Measurements from ENCODE around the gene SLC8A2.
"Not testable (repeated sequence)": the region's sequence is repeated elsewhere in the genome, so short reads cannot be mapped to it uniquely, and the experiment has no call there.

SLC8A2 gene

DNA sequence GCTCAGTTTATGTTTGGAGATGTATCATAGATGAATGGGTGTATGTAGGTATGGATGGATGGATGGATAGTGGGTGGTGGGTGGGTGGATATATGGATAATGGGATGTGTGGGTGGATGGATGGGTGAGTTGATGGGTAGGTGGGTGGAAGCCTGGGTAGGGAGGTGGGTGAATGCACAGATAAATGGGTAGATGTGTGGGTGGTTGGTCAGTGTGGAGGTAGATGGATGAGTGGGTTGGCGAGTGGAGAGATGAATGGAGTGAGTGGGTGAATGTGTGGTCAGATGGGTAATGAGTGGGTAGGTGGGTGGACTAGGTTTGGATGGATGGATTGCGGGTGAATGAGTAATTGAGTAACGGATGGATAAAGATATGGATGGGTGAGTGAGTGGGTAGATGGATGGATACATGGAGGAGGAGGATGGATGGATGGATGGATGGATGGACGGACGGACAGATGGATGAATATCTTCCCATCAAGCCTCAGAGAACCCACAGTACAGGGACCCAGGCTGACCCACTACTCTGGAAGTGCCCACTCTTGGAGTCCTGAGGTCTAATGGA, 65.8 kb downstream of the SLC8A2 start:
- no peaks in the 10 kb centered on the region for H3K27me3 ChIP-seq (ENCODE audit: control insufficient read depth, insufficient read depth, low read length)
- H3K27ac ChIP-seq (ENCODE audit: low read depth, low read length), result no peak overlapping the region
- H3K4me1 ChIP-seq (ENCODE audit: control insufficient read depth, insufficient read depth, low read length), result no peaks in the 10 kb centered on the region
- H3K36me3 ChIP-seq (ENCODE audit: control insufficient read depth, insufficient read depth, low read length), result peaks cover 17% of the 10 kb centered on the region; the same call in 1 of the 2 replicates
- no peak overlapping the region for H3K9ac ChIP-seq (ENCODE audit: low read length)
- H3K9me3 ChIP-seq (ENCODE audit: control insufficient read depth, insufficient read depth, low read depth, low read length), result no peaks in the 10 kb centered on the region
- no peak overlapping the region for H3K4me3 ChIP-seq (ENCODE audit: low read depth, low read length)

GRCh38 chr19:47405197-47405550, 66.5 kb downstream of the SLC8A2 start:
- no peak overlapping the region for H3K4me3 ChIP-seq (ENCODE audit: low read depth, low read length)
- H3K27ac ChIP-seq (ENCODE audit: low read depth, low read length), result no peak overlapping the region
- H3K27me3 ChIP-seq (ENCODE audit: control insufficient read depth, insufficient read depth, low read length), result no peaks in the 10 kb centered on the region
- no peak overlapping the region for H3K9ac ChIP-seq (ENCODE audit: low read length)
- H3K9me3 ChIP-seq (ENCODE audit: control insufficient read depth, insufficient read depth, low read depth, low read length), result no peaks in the 10 kb centered on the region
- H3K4me1 ChIP-seq (ENCODE audit: control insufficient read depth, insufficient read depth, low read length), result no peaks in the 10 kb centered on the region
- peaks cover 17% of the 10 kb centered on the region; the same call in 1 of the 2 replicates for H3K36me3 ChIP-seq (ENCODE audit: control insufficient read depth, insufficient read depth, low read length)

DNA sequence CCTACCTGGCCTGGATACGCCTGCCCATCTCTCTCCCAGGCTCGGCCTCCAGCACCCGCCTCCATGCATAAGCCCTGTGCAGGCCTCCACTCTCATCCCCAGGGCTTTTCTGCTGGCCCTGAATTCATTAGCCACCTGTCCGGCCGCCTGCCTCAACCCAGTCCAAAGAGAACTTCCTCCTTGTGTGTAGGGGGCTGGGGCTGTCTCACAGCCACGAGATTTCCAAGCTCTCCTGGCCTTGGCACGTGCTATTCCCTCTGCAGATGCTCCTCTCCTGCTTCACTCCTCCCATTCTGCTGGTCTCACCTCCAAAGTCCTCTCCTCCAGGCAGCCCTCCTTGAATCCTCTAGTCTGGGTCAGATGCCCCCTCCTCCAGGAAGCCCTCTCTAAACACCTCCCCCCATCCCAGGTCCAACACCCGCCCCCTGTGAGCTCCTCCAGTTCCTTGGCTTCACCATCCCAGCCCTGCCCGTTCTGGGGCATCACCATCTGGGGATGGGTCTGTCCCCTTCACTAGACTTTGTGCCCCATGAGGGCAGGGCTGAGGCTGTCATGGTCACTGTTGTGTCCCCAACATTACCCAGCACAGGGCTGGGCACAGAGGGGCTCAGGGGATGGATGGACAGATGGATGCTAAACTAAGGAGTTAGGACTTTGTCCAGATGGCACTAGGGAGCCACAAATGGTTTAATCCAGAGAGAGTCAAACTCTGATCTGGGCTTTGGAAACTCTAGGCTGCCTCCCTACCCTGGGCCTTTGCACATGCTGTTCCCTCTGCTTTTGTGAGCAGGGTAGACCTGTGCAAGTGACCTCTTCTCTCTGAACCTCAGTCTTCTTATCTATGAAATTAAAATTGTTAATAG, 67.1 kb downstream of the SLC8A2 start:
- H3K4me3 ChIP-seq (ENCODE audit: low read depth, low read length), result no peak overlapping the region
- H3K36me3 ChIP-seq (ENCODE audit: control insufficient read depth, insufficient read depth, low read length), result peaks cover 17% of the 10 kb centered on the region; the same call in 1 of the 2 replicates
- no peaks in the 10 kb centered on the region for H3K27me3 ChIP-seq (ENCODE audit: control insufficient read depth, insufficient read depth, low read length)
- no peaks in the 10 kb centered on the region for H3K9me3 ChIP-seq (ENCODE audit: control insufficient read depth, insufficient read depth, low read depth, low read length)
- H3K4me1 ChIP-seq (ENCODE audit: control insufficient read depth, insufficient read depth, low read length), result peaks cover under 1% of the 10 kb centered on the region; the same call in 1 of the 2 replicates
- no peak overlapping the region for H3K9ac ChIP-seq (ENCODE audit: low read length)
- no peak overlapping the region for H3K27ac ChIP-seq (ENCODE audit: low read depth, low read length)

DNA sequence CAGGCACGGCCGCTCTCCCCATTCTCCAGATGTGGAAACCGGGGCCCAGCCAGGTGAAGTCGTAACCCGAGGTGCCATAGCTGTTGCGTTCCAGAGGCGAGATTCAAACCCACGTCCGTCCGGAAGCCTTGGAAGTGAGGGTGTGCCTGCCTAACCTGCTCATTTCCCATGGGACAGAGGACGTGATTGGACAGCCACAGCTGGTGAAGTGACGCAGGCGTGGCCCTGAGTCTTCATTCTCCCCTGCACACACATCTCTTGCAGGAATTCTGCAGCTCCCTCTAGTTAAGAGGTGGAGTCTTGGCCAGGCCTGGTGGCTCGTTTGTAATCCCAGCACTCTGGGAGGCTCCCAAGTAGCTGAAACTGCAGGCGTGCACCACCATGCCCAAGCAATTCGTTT, 69.2 kb downstream of the SLC8A2 start:
- Histone ChIP-seq H3K36me3 (ENCODE audit: control insufficient read depth, insufficient read depth, low read length) (peaks cover 15% of the 10 kb centered on the region; the same call in 1 of the 2 replicates), H3K27ac (ENCODE audit: low read depth, low read length) (no peak overlapping the region), H3K27me3 (ENCODE audit: control insufficient read depth, insufficient read depth, low read length) (no peaks in the 10 kb centered on the region), H3K9ac (ENCODE audit: low read length) (no peak overlapping the region), H3K4me3 (ENCODE audit: low read depth, low read length) (no peak overlapping the region), H3K4me1 (ENCODE audit: control insufficient read depth, insufficient read depth, low read length) (peaks cover 15% of the 10 kb centered on the region), H3K9me3 (ENCODE audit: control insufficient read depth, insufficient read depth, low read depth, low read length) (no peaks in the 10 kb centered on the region)

- Histone ChIP-seq H3K9me3 (ENCODE audit: control insufficient read depth, insufficient read depth, low read depth, low read length) (no peaks in the 10 kb centered on the region), H3K27ac (ENCODE audit: low read depth, low read length) (peak overlapping the region; percentile 48), H3K4me3 (ENCODE audit: low read depth, low read length) (peak overlapping the region; percentile 24; the same call in 1 of the 2 replicates), H3K27me3 (ENCODE audit: control insufficient read depth, insufficient read depth, low read length) (no peaks in the 10 kb centered on the region; the same call in 1 of the 2 replicates), H3K9ac (ENCODE audit: low read length) (peak overlapping the region; percentile 80), H3K36me3 (ENCODE audit: control insufficient read depth, insufficient read depth, low read length) (peaks cover 13% of the 10 kb centered on the region; the same call in 1 of the 2 replicates), H3K4me1 (ENCODE audit: control insufficient read depth, insufficient read depth, low read length) (peaks cover 15% of the 10 kb centered on the region)
Observed at GRCh38 chr19:47398707-47399597, 72.7 kb downstream of the SLC8A2 start.

DNA sequence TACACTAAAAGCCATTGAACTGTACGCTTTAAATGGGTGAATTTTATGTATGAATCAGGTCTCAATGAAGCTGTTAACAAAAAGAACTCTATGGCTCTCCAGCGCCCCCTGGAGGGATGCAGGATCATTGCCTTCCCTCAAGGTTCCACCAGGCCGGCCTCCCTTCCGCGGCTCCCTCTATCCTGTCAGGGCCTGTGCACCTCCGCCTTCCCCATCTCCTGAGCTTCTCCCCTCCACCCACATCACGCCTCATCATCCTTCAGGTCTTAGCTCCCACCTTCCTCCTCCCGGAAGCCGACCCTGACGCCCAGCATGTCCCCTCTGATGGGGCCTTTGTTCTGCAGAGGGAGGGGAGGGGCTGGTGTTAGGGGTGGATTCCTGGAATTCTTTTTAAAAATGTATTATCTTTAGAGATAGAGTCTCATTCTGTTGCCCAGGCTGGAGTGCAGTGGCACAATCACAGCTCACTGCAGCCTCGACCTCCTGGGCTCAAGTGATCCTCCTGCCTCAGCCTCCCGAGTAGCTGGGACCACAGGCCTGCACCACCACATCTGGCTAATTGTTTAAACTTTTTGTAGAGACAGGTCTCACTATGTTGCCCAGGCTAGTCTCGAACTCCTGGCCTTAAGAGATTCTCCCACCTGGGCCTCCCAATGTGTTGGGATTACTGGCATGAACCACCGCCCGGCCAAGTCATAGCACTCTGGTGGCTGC, 80.0 kb downstream of the SLC8A2 start:
- Histone ChIP-seq H3K9ac (ENCODE audit: low read length) (peak overlapping the region; percentile 97), H3K27ac (ENCODE audit: low read depth, low read length) (peak overlapping the region; percentile 75; the same call in 1 of the 2 replicates), H3K9me3 (ENCODE audit: control insufficient read depth, insufficient read depth, low read depth, low read length) (peaks cover 4% of the 10 kb centered on the region; the same call in 1 of the 2 replicates), H3K4me1 (ENCODE audit: control insufficient read depth, insufficient read depth, low read length) (peaks cover 12% of the 10 kb centered on the region; the same call in 1 of the 2 replicates), H3K36me3 (ENCODE audit: control insufficient read depth, insufficient read depth, low read length) (peaks cover 8% of the 10 kb centered on the region; the same call in 1 of the 2 replicates), H3K27me3 (ENCODE audit: control insufficient read depth, insufficient read depth, low read length) (no peaks in the 10 kb centered on the region; the same call in 1 of the 2 replicates), H3K4me3 (ENCODE audit: low read depth, low read length) (no peak overlapping the region; the same call in 1 of the 2 replicates)

DNA sequence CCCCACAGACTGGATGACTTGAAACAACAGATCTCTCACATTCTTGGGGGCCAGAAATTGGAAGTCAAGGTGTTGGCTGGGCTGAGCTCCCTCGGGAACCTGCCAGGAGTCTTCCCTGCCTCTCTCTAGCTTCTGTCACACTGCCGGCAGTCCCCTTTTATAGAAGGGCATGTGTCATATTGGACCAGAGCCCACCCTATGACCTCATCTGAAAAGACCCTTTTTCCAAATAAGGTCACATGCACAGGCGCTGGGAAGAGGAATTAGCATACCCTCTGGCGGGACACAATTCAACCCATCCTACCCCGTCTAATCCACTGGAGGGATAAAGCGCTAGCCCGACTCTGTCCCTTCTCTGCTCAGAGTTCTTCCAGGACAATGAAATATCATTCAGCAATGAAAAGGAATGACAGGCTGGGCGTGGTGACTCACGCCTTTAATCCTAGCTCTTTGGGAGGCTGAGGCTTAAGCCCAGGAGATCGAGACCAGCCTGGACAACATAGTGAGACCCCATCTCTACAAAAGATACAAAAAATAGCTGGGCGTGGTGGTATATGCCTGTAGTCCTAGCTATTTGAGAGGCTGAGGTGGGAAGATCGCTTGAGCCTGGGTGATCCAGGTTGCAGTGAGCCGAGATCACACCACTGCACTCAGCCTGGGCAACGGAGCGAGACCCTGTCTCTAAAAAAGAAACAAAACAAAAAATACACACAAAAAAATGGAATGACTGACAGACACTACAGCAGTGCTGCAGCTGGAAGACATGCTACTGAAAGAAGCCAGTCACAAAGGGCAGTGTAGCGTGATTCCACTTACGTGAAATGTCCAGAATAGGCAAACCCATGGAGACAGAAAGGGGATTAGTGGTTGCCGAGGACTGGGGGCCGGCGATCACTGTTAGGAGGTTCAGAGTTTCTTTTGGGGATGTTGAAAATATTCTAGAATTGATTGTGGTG, 80.9 kb downstream of the SLC8A2 start:
- Histone ChIP-seq H3K9me3 (ENCODE audit: control insufficient read depth, insufficient read depth, low read depth, low read length) (peaks cover 4% of the 10 kb centered on the region; the same call in 1 of the 2 replicates), H3K27me3 (ENCODE audit: control insufficient read depth, insufficient read depth, low read length) (no peaks in the 10 kb centered on the region; the same call in 1 of the 2 replicates), H3K36me3 (ENCODE audit: control insufficient read depth, insufficient read depth, low read length) (peaks cover 8% of the 10 kb centered on the region; the same call in 1 of the 2 replicates), H3K4me1 (ENCODE audit: control insufficient read depth, insufficient read depth, low read length) (peaks cover 12% of the 10 kb centered on the region; the same call in 1 of the 2 replicates), H3K27ac (ENCODE audit: low read depth, low read length) (peak overlapping the region; percentile 69; the same call in 1 of the 2 replicates), H3K4me3 (ENCODE audit: low read depth, low read length) (no peak overlapping the region), H3K9ac (ENCODE audit: low read length) (peak overlapping the region; percentile 54)

DNA sequence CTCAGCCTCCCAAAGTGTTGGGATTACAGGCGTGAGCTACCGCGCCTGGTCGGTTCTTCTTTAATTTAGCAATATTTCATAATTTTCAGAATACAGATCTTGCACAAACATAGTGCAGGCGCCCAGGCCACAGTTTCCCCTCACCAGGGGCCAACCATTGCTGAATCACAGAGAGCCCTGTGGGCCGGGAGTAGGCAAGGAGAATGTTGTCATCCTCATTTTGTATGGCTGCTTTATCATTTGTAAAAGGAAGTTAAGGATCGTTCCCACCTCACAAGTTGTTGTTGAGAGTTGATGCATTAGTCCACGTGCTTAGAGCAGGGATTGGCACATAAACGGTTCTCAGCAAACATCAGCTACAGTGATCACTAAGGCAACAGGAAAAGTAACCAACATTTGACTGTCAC, 82.5 kb downstream of the SLC8A2 start:
- H3K9me3 ChIP-seq (ENCODE audit: control insufficient read depth, insufficient read depth, low read depth, low read length), result peaks cover 4% of the 10 kb centered on the region; the same call in 1 of the 2 replicates
- no peak overlapping the region for H3K27ac ChIP-seq (ENCODE audit: low read depth, low read length)
- H3K4me1 ChIP-seq (ENCODE audit: control insufficient read depth, insufficient read depth, low read length), result peaks cover 12% of the 10 kb centered on the region; the same call in 1 of the 2 replicates
- H3K27me3 ChIP-seq (ENCODE audit: control insufficient read depth, insufficient read depth, low read length), result no peaks in the 10 kb centered on the region; the same call in 1 of the 2 replicates
- H3K4me3 ChIP-seq (ENCODE audit: low read depth, low read length), result no peak overlapping the region
- no peaks in the 10 kb centered on the region; the same call in 1 of the 2 replicates for H3K36me3 ChIP-seq (ENCODE audit: control insufficient read depth, insufficient read depth, low read length)
- peak overlapping the region; percentile 1 for H3K9ac ChIP-seq (ENCODE audit: low read length)

DNA sequence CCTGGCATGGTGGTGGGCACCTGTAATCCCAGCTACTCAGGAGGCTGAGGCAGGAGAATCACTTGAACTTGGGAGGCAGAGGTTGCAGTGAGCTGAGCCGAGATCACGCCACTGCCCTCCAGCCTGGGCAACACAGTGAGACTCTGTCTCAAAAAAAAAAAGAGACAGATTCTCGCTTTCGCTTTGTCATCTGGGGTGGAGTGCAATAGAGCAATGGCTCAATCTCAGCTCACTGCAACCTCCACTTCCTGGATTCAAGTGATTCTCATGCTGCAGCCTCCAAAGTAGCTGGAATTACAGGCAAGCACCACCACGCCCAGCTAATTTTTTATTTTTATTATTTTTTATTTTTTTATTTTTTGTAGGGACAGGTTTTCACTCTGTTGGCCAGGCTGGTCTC, 83.0 kb downstream of the SLC8A2 start:
- H3K27ac ChIP-seq (ENCODE audit: low read depth, low read length); H3K9me3 ChIP-seq (ENCODE audit: control insufficient read depth, insufficient read depth, low read depth, low read length); H3K4me3 ChIP-seq (ENCODE audit: low read depth, low read length); H3K9ac ChIP-seq (ENCODE audit: low read length); H3K27me3 ChIP-seq (ENCODE audit: control insufficient read depth, insufficient read depth, low read length); H3K36me3 ChIP-seq (ENCODE audit: control insufficient read depth, insufficient read depth, low read length): not testable (repeated sequence)
- peaks cover 12% of the 10 kb centered on the region; the same call in 1 of the 2 replicates for H3K4me1 ChIP-seq (ENCODE audit: control insufficient read depth, insufficient read depth, low read length)
